ENCODE results near the gene KAT7.

Gene KAT7

GRCh38 chr17:49873466-49873865 lies 85.0 kb downstream of the KAT7 start:
- no peak for DNase-seq

GRCh38 chr17:49873926-49874325 lies 85.4 kb downstream of the KAT7 start:
- no peak for DNase-seq

- no peak for DNase-seq
Measured at GRCh38 chr17:49874911-49875310, 86.4 kb downstream of the KAT7 start.

- DNase-seq: no peak
Measured at GRCh38 chr17:49875685-49876084, 87.2 kb downstream of the KAT7 start.

GRCh38 chr17:49878931-49879904 lies 90.7 kb downstream of the KAT7 start:
- DNase-seq: no peak

- DNase-seq: peak; percentile 84
Measured at GRCh38 chr17:49880291-49881053, 92.0 kb downstream of the KAT7 start.

- DNase-seq: no peak
Measured at GRCh38 chr17:49881054-49881402, 92.5 kb downstream of the KAT7 start.

- DNase-seq: no peak
Measured at GRCh38 chr17:49882434-49882833, 94.0 kb downstream of the KAT7 start.

Data from femur (tissue), 1 donor.